K562 (cell line): ENCODE data around the gene FANCC. TPM values are rescaled to one million over a fixed set of nuclear protein-coding genes. Genes with fewer than 3 reads are reported as not detected.
"Not testable (repeated sequence)": the region's sequence is repeated elsewhere in the genome, so short reads cannot be mapped to it uniquely, and the experiment has no call there.

ENCODE experiments used
- ATAC-seq: fragments of 200-7000 bp; cut with Tn5 transposase; 3 replicates; pipeline ENCODE4 v1.9.1; 2020; ENCODE audit warnings: moderate library complexity
- BruUV-seq: library from RNA; stranded (reverse); fragments of 400-500 nt; replicated peaks from 2 replicates; lab custom pipeline; 2021; lab: Mats Ljungman, UMichigan
- CTCF ChIA-PET: fragments of 300-600 bp; formaldehyde crosslinking; extraction: SDS; loops from one replicate; lab custom pipeline; 2021; ENCODE audit warnings: low intra/inter-chr PET ratio; lab: Yijun Ruan, JAX
- POLR2A ChIA-PET: fragments of 300-600, 350-650 bp; sonication (Branson Sonifier 250); formaldehyde crosslinking; extraction: SDS; loops from one replicate; lab custom pipeline; 2021; ENCODE audit warnings: antibody characterized with exemption, inconsistent platforms; lab: Yijun Ruan, JAX
- DNase-seq, 4 experiments: peaks; one replicate each; pipeline versions ENCODE4 v3.0.0 to v3.0.0-alpha.2; 2011 to 2018; ENCODE audit warnings: low spot score in 3 of 4, mixed read lengths in 3 of 4; ENCODE audit errors: extremely low read depth in 1 of 4
- FAIRE-seq: peaks from 2 replicates; lab custom pipeline; 2011; peaks lifted over from hg19 to GRCh38; lab: Jason Lieb, UNC
- H2AFZ ChIP-seq: 2 replicates; pipeline ENCODE4 v1.6.0; 2011; ENCODE audit warnings: low read depth, low read length, control low read depth, inconsistent platforms
- H3K27ac ChIP-seq: fragments of 200-600 bp; 3 replicates; pipeline ENCODE4 v1.8.0; 2011; ENCODE audit warnings: low read depth, mild to moderate bottlenecking, control low read depth, inconsistent platforms, low read length, moderate library complexity, mixed read lengths; ENCODE audit errors: extremely low read depth
- H3K27me3 ChIP-seq, 2 experiments: fragments of 300-600 bp in 1 of 2; 2 replicates in 1 of 2; 3 replicates in 1 of 2; pipeline versions ENCODE4 v1.6.0 to v1.8.0; 2011; ENCODE audit warnings: inconsistent platforms in 2 of 2, low read length in 2 of 2, mild to moderate bottlenecking in 1 of 2, mixed read lengths in 1 of 2, moderate library complexity in 1 of 2; ENCODE audit not compliant: control insufficient read depth in 2 of 2, insufficient read depth in 2 of 2
- H3K36me3 ChIP-seq: fragments of 300-600 bp; 3 replicates; pipeline ENCODE4 v1.8.0; 2011; ENCODE audit warnings: mild to moderate bottlenecking, low read length, inconsistent platforms; ENCODE audit not compliant: control insufficient read depth, insufficient read depth
- H3K4me1 ChIP-seq, 2 experiments: fragments of 200-600 bp in 1 of 2; replicated peaks in 1 of 2; 2 replicates in 1 of 2; 3 replicates in 1 of 2; pipeline versions ENCODE4 v1.5.1 to v1.8.0; 2011; ENCODE audit warnings: inconsistent platforms in 2 of 2, low read length in 2 of 2, mild to moderate bottlenecking in 1 of 2, mixed read lengths in 1 of 2, moderate library complexity in 1 of 2; ENCODE audit not compliant: control insufficient read depth in 2 of 2, insufficient read depth in 2 of 2
- H3K4me2 ChIP-seq: 2 replicates; pipeline ENCODE4 v1.6.1; 2011; ENCODE audit warnings: low read length, control low read depth, inconsistent platforms, mixed read lengths; ENCODE audit not compliant: insufficient read depth
- H3K4me3 ChIP-seq: fragments of 200-600 bp; sonication (generic), shearing (Covaris generic); 2 replicates; pipeline ENCODE4 v1.5.1; 2016; ENCODE audit warnings: control low read depth, inconsistent platforms
- H3K79me2 ChIP-seq: fragments of 200-600 bp; 3 replicates; pipeline ENCODE4 v1.8.0; 2011; ENCODE audit warnings: low read length, inconsistent platforms; ENCODE audit not compliant: control insufficient read depth, insufficient read depth
- H3K9ac ChIP-seq, 2 experiments: 2 replicates each; pipeline versions ENCODE4 v1.6.0 to v1.6.1; 2011; ENCODE audit warnings: low read depth in 2 of 2, low read length in 2 of 2, control low read depth in 1 of 2, inconsistent platforms in 1 of 2, mild to moderate bottlenecking in 1 of 2, mixed read lengths in 1 of 2; ENCODE audit not compliant: insufficient read depth in 1 of 2
- H3K9me1 ChIP-seq: one replicate; pipeline ENCODE4 v1.6.0; 2011; ENCODE audit warnings: inconsistent platforms, mild to moderate bottlenecking, low read length, moderate library complexity; ENCODE audit not compliant: control insufficient read depth, insufficient read depth
- H3K9me3 ChIP-seq: replicated peaks from 2 replicates; pipeline ENCODE4 v1.5.1; 2011; ENCODE audit warnings: low read depth, low read length, inconsistent platforms; ENCODE audit not compliant: control insufficient read depth, insufficient read depth
- H4K20me1 ChIP-seq: replicated peaks from 2 replicates; pipeline ENCODE4 v1.6.1; 2011; ENCODE audit warnings: low read length, inconsistent platforms, mixed read lengths; ENCODE audit not compliant: control insufficient read depth, insufficient read depth
- BCOR ChIP-seq: fragments of 450-650 bp; IDR thresholded peaks from 2 replicates; pipeline ENCODE4 v1.6.1; 2016
- CBX3 ChIP-seq, 2 experiments: IDR thresholded peaks; 1 replicate in 1 of 2; 2 replicates in 1 of 2; pipeline ENCODE4 v1.6.1; 2012; ENCODE audit warnings: inconsistent platforms in 2 of 2, low read length in 2 of 2, borderline replicate concordance in 1 of 2, control low read depth in 1 of 2
- COPS2 ChIP-seq: fragments of 450-650 bp; conservative IDR thresholded peaks from 2 replicates; pipeline ENCODE4 v1.6.1; 2016; ENCODE audit warnings: mild to moderate bottlenecking, moderate library complexity
- CTBP1 ChIP-seq: fragments of 450-650 bp; IDR thresholded peaks from 2 replicates; pipeline ENCODE4 v1.6.1; 2016; ENCODE audit warnings: borderline replicate concordance
- ZNF146 ChIP-seq: IDR thresholded peaks from one replicate; pipeline ENCODE4 v1.6.1; 2018; ENCODE audit warnings: missing compliant biosample characterization; ENCODE audit not compliant: unreplicated experiment
- ZNF24 ChIP-seq: fragments of 450-650 bp; IDR thresholded peaks from 2 replicates; pipeline ENCODE4 v1.6.1; 2016
- WGBS: fragments of 100-300 bp; shearing (Covaris generic); methylation state at CpG from one replicate; pipeline ENCODE4 v1.1.6; 2016; ENCODE audit warnings: low coverage, mixed read lengths; ENCODE audit not compliant: insufficient coverage; ENCODE audit errors: missing lambda C conversion rate; 5-methylcytosine and 5-hydroxymethylcytosine counted together
- in situ Hi-C: fragments of 300-500 bp; cut with MboI; formaldehyde crosslinking; loops from 4 replicates; pipeline ENCODE4 v1.15.0; 2018; ENCODE audit warnings: inconsistent platforms, mixed read lengths
- intact Hi-C: fragments of 100-400 bp; cut with micrococcal nuclease; formaldehyde crosslinking; loops from 2 replicates; pipeline ENCODE4 v1.14.2; 2022
- polyA plus RNA-seq, 8 experiments: library from polyadenylated mRNA; depleted of rRNA in 4 of 8; stranded (reverse) in 5 of 8; unstranded in 3 of 8; fragments of >200 nt; fragmentation: Nextera tagmentation in 2 of 8; fragmentation: Illumina TruSeq in 1 of 8; extraction: Ambion mirVana in 2 of 8; extraction: Trizol in 1 of 8; gene quantifications; 2 replicates each; pipeline versions ENCODE4 v1.2.1 to v1.2.3, GENCODE V29; 2011 to 2014; ENCODE audit warnings: inconsistent platforms in 1 of 8, missing spikeins in 1 of 8
- total RNA-seq, 7 experiments: library from RNA; depleted of rRNA in 6 of 7; stranded (reverse); fragments of >200 nt in 6 of 7; fragmentation: Illumina TruSeq in 2 of 7; extraction: Trizol in 2 of 7; gene quantifications; 2 replicates each; pipeline versions ENCODE4 v1.2.1 to v1.2.3, GENCODE V29; 2011 to 2021; ENCODE audit warnings: low replicate concordance in 1 of 7
- TF ChIP-seq, protein P1 (sequence below): sonication (generic); formaldehyde crosslinking; IDR thresholded peaks from 2 replicates; pipeline ENCODE4 v1.8.0; 2022; ENCODE audit warnings: missing genetic modification reagents, mild to moderate bottlenecking, borderline replicate concordance
- TF ChIP-seq, protein P2 (sequence below): sonication (generic); formaldehyde crosslinking; IDR thresholded peaks from 2 replicates; pipeline ENCODE4 v1.8.0; 2022; ENCODE audit warnings: mild to moderate bottlenecking, low read depth, missing genetic modification reagents

Gene FANCC
- total and polyA plus RNA-seq, 9 of the 15 experiments (the other 6 are each of a cell fraction or from before 2014, with no cell fraction given): 4.6 to 18.4 (median 14.2) TPM

DNA sequence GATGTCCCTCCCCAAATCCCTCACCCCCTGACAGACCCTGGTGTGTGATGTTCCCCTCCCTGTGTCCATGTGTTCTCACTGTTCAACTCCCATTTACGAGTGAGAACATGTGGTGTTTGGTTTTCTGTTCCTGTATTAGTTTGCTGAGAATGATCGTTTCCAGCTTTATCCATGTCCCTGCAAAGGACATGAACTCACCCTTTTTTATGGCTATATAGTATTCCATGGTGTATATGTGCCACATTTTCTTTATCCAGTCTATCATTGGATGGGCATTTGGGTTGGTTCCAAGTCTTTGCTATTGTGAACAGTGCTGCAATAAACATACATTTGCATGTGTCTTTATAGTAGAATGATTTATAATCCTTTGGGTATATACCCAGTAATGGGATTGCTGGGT lies 43.3 kb downstream of the FANCC start:
- H3K27me3 ChIP-seq, H3K4me3 ChIP-seq, FAIRE-seq, H3K27ac ChIP-seq, H3K4me1 ChIP-seq, DNase-seq, POLR2A ChIA-PET, BruUV-seq, H3K9me1 ChIP-seq, H3K36me3 ChIP-seq, H2AFZ ChIP-seq, CTCF ChIA-PET, ATAC-seq, H3K9ac ChIP-seq, H3K79me2 ChIP-seq, H3K9me3 ChIP-seq, H3K4me2 ChIP-seq: not testable (repeated sequence)
- in situ Hi-C loops: loop anchor here (10.0 kb wide), 1 partner anchor 941 kb away; no protein-coding TSS in a partner anchor
- TF ChIP-seq ZNF146 (CRISPR knock-in tag): peak; percentile 61
- TF ChIP-seq BCOR: 0 out of 2 replicates have a peak, but pooled peaks have one; percentile 14
- TF ChIP-seq, all 486 proteins: peak for 2; not testable (repeated sequence) for 484
- WGBS: 48% methylated on average over 2 of the region's 2 CpGs
- intact Hi-C loops, H4K20me1 ChIP-seq: not testable (repeated sequence)

DNA sequence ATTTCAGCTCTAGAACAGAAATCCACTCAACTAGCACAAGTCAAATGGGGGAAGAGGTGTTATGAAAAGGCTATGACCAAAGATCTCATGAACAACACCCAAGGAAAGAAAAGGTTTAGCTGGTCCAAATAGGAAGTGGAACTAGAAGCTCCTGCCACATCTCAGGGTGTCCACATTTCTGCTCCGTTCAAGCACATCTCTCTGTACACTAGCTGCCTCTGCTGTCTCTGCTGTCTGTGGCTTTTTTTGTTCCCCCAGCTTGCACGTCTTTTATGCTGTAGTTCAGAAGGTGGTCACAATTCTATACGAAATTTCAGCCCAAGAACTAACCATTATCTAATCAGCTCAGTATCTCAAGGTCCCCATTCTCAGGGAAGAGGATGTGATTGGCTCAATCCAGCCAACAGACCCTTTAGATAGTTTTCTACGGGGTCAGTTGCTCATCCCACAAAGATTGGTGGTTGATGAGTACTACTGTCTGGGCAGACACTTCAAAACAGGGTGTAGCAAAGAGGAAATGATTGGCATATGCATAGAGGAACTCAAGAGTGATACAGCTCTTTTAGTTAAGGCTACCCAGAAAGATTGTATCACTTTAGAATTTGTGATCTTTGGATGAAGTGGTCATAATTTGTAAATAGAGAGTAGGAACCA lies 44.0 kb downstream of the FANCC start:
- Histone ChIP-seq H4K20me1 (no peaks in the 10 kb centered on the region), H3K9ac (no peak overlapping the region), H3K27me3 (no peaks in the 10 kb centered on the region), H3K4me2 (no peak overlapping the region), H3K79me2 (no peaks in the 10 kb centered on the region), H3K27ac (no peak overlapping the region), H3K9me1 (no peaks in the 10 kb centered on the region), H3K4me3 (no peak overlapping the region), H2AFZ (no peak overlapping the region), H3K9me3 (no peaks in the 10 kb centered on the region), H3K4me1 (no peaks in the 10 kb centered on the region), H3K36me3 (no peaks in the 10 kb centered on the region)
- intact Hi-C loops: no loop called here
- CTCF ChIA-PET: no interaction called here
- DNase-seq (no peak), FAIRE-seq (no peak), ATAC-seq (no peak)
- 14% methylated on average over 4 of the region's 4 CpGs for WGBS
- in situ Hi-C loops: loop anchor here (10.0 kb wide), 1 partner anchor 941 kb away; no protein-coding TSS in a partner anchor
- POLR2A ChIA-PET: interaction anchor here (0.9 kb wide), 1 partner anchor 41 kb away, joined by 3 read pairs; no protein-coding TSS in a partner anchor
- no TSS peak for BruUV-seq
- no peak for TF ChIP-seq CBX3 (IDR thresholded peaks at IDR 0.05; ENCODE audit: borderline replicate concordance in 1 of 2, low read length in 2 of 2)
- no peak for TF ChIP-seq ZNF24
- TF ChIP-seq, protein P1, sequence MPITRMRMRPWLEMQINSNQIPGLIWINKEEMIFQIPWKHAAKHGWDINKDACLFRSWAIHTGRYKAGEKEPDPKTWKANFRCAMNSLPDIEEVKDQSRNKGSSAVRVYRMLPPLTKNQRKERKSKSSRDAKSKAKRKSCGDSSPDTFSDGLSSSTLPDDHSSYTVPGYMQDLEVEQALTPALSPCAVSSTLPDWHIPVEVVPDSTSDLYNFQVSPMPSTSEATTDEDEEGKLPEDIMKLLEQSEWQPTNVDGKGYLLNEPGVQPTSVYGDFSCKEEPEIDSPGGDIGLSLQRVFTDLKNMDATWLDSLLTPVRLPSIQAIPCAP (CRISPR knock-in tag): no peak
- no peak for TF ChIP-seq COPS2
- TF ChIP-seq, protein P2, sequence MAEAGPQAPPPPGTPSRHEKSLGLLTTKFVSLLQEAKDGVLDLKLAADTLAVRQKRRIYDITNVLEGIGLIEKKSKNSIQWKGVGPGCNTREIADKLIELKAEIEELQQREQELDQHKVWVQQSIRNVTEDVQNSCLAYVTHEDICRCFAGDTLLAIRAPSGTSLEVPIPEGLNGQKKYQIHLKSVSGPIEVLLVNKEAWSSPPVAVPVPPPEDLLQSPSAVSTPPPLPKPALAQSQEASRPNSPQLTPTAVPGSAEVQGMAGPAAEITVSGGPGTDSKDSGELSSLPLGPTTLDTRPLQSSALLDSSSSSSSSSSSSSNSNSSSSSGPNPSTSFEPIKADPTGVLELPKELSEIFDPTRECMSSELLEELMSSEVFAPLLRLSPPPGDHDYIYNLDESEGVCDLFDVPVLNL: no peak
- TF ChIP-seq CTBP1: no peak
